Type B pancreatic cell (in vitro differentiated cells): Measurements from ENCODE around the gene TAS2R43. TPM values are rescaled to one million over a fixed set of nuclear protein-coding genes. Genes with fewer than 3 reads are reported as not detected.
"Not testable (repeated sequence)": the region's sequence is repeated elsewhere in the genome, so short reads cannot be mapped to it uniquely, and the experiment has no call there.

Experiments
- DNase-seq: peaks from one replicate; pipeline ENCODE4 v3.0.0; 2021; ENCODE audit warnings: mixed read lengths; ENCODE audit not compliant: unreplicated experiment; ENCODE audit errors: extremely low spot score
- H3K27ac Mint-ChIP-seq: 2 replicates; pipeline ENCODE4 v1.8.0; 2021; ENCODE audit warnings: mild to moderate bottlenecking, mixed read lengths
- H3K27me3 Mint-ChIP-seq: 2 replicates; pipeline ENCODE4 v1.8.0; 2021; ENCODE audit warnings: mixed read lengths
- H3K36me3 Mint-ChIP-seq: 2 replicates; pipeline ENCODE4 v1.8.0; 2021; ENCODE audit warnings: mixed read lengths
- H3K4me1 Mint-ChIP-seq: one replicate; pipeline ENCODE4 v1.8.0; 2021; ENCODE audit warnings: mixed read lengths; ENCODE audit not compliant: unreplicated experiment
- H3K4me3 Mint-ChIP-seq: 2 replicates; pipeline ENCODE4 v1.8.0; 2021; ENCODE audit warnings: mild to moderate bottlenecking, mixed read lengths
- H3K9me3 Mint-ChIP-seq: 2 replicates; pipeline ENCODE4 v1.8.0; 2021; ENCODE audit warnings: mixed read lengths
- CTCF ChIP-seq: fragments of 200-600 bp; sonication (generic); conservative IDR thresholded peaks from 2 replicates; pipeline ENCODE4 v1.5.0; 2021; ENCODE audit warnings: antibody characterized with exemption, mild to moderate bottlenecking
- total RNA-seq: library from RNA; stranded (reverse); gene quantifications from 2 replicates; pipeline ENCODE4 v1.2.1, GENCODE V29; 2021; ENCODE audit warnings: low replicate concordance

The TAS2R43 gene
- total RNA-seq, 1 donor from 2014 or later: 1.0 TPM

GRCh38 chr12:11070999-11071398 lies 21.1 kb downstream of the TAS2R43 start:
- no peaks in the 10 kb centered on the region for H3K9me3 Mint-ChIP-seq
- no peak overlapping the region for H3K27ac Mint-ChIP-seq
- H3K4me1 Mint-ChIP-seq: no peaks in the 10 kb centered on the region
- H3K27me3 Mint-ChIP-seq: no peaks in the 10 kb centered on the region
- TF ChIP-seq CTCF: no peak
- peaks cover 26% of the 10 kb centered on the region for H3K36me3 Mint-ChIP-seq
- DNase-seq: no peak
- H3K4me3 Mint-ChIP-seq: no peak overlapping the region

GRCh38 chr12:11069854-11070365 lies 22.2 kb downstream of the TAS2R43 start:
- no peak for TF ChIP-seq CTCF
- no peaks in the 10 kb centered on the region for H3K27me3 Mint-ChIP-seq

GRCh38 chr12:11067514-11067913 lies 24.6 kb downstream of the TAS2R43 start:
- Mint-ChIP-seq H3K27me3 (no peaks in the 10 kb centered on the region), H3K36me3 (peaks cover 32% of the 10 kb centered on the region), H3K4me3 (no peak overlapping the region), H3K9me3 (no peaks in the 10 kb centered on the region), H3K27ac (no peak overlapping the region), H3K4me1 (no peaks in the 10 kb centered on the region)
- no peak for DNase-seq
- TF ChIP-seq CTCF: no peak

More at GRCh38 chr12:11069854-11070365, 22.2 kb downstream of the TAS2R43 start:
- Mint-ChIP-seq H3K36me3 (peaks cover 28% of the 10 kb centered on the region), H3K9me3 (no peaks in the 10 kb centered on the region), H3K4me1 (no peaks in the 10 kb centered on the region), H3K27ac (no peak overlapping the region), H3K4me3 (no peak overlapping the region)
- DNase-seq: no peak

GRCh38 chr12:11062194-11062593 lies 29.9 kb downstream of the TAS2R43 start, which contains the start of gene TAS2R46:
Gene TAS2R46 (minus strand): TSS chr12:11062294. CDS start chr12:11062294, 0 bp downstream.
- H3K36me3 Mint-ChIP-seq: peaks cover 22% of the 10 kb centered on the region
- not testable (repeated sequence) for H3K4me1 Mint-ChIP-seq, H3K9me3 Mint-ChIP-seq, H3K4me3 Mint-ChIP-seq, H3K27ac Mint-ChIP-seq, H3K27me3 Mint-ChIP-seq, DNase-seq

GRCh38 chr12:11059784-11060183 lies 32.3 kb downstream of the TAS2R43 start:
- no peaks in the 10 kb centered on the region for H3K27me3 Mint-ChIP-seq
- peaks cover 21% of the 10 kb centered on the region for H3K36me3 Mint-ChIP-seq
- no peaks in the 10 kb centered on the region for H3K9me3 Mint-ChIP-seq
- no peak for DNase-seq
- no peak overlapping the region for H3K4me3 Mint-ChIP-seq
- no peak for TF ChIP-seq CTCF
- no peaks in the 10 kb centered on the region for H3K4me1 Mint-ChIP-seq
- no peak overlapping the region for H3K27ac Mint-ChIP-seq

GRCh38 chr12:11059041-11059440 lies 33.1 kb downstream of the TAS2R43 start:
- Mint-ChIP-seq H3K27ac (no peak overlapping the region), H3K4me1 (no peaks in the 10 kb centered on the region), H3K4me3 (no peak overlapping the region), H3K27me3 (no peaks in the 10 kb centered on the region), H3K36me3 (peaks cover 15% of the 10 kb centered on the region), H3K9me3 (no peaks in the 10 kb centered on the region)
- no peak for TF ChIP-seq CTCF
- DNase-seq: no peak
